Progenitor cell of endocrine pancreas (in vitro differentiated cells): Measurements from ENCODE around the gene PRXL2C. TPM values are rescaled to one million over a fixed set of nuclear protein-coding genes. Genes with fewer than 3 reads are reported as not detected.
"Not testable (repeated sequence)": the region's sequence is repeated elsewhere in the genome, so short reads cannot be mapped to it uniquely, and the experiment has no call there.

ENCODE experiments used
- DNase-seq: peaks from one replicate; pipeline ENCODE4 v3.0.0; 2021; ENCODE audit warnings: low spot score; ENCODE audit not compliant: unreplicated experiment
- H3K27ac Mint-ChIP-seq: 2 replicates; pipeline ENCODE4 v1.8.0; 2021; ENCODE audit warnings: mild to moderate bottlenecking, moderate library complexity, mixed read lengths
- H3K27me3 Mint-ChIP-seq: 2 replicates; pipeline ENCODE4 v1.8.0; 2021; ENCODE audit warnings: mixed read lengths
- H3K36me3 Mint-ChIP-seq: 2 replicates; pipeline ENCODE4 v1.8.0; 2022; ENCODE audit warnings: mixed read lengths; ENCODE audit not compliant: insufficient read depth
- H3K4me1 Mint-ChIP-seq: 2 replicates; pipeline ENCODE4 v1.8.0; 2021; ENCODE audit warnings: low read depth, mixed read lengths
- H3K4me3 Mint-ChIP-seq: 2 replicates; pipeline ENCODE4 v1.8.0; 2021; ENCODE audit warnings: low read depth, mild to moderate bottlenecking, moderate library complexity, mixed read lengths
- H3K9me3 Mint-ChIP-seq: 2 replicates; pipeline ENCODE4 v1.8.0; 2021; ENCODE audit warnings: low read depth, mixed read lengths
- total RNA-seq: library from RNA; stranded (reverse); gene quantifications from 2 replicates; pipeline ENCODE4 v1.2.1, GENCODE V29; 2021
- TF ChIP-seq, protein P1 (sequence below): fragments of 200-600 bp; sonication (generic); IDR thresholded peaks from one replicate; pipeline ENCODE4 v1.5.0; 2021; ENCODE audit warnings: antibody characterized with exemption, mild to moderate bottlenecking; ENCODE audit not compliant: unreplicated experiment

Gene PRXL2C
- total RNA-seq, 1 donor from 2014 or later, result 6.2 TPM

DNA sequence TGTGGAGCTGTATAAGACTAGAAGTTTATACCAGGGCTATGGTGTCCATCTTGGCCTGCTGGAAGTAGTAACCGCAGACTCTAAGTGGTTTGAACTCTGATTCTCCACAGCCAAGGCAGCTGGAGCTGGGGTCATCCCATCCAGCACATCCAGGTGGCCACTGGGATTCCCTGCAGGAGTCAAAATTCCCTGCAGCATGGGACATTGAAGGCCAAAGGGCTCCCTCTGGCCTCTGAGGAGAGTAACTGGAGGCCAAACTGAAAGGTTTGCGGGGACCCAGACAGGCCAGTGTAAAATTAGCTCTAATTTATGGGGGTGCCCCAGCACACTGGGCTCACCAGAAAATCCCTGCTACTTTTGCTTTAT lies 12.2 kb upstream of the PRXL2C start:
- no peak for DNase-seq
- Mint-ChIP-seq H3K4me3 (no peak overlapping the region), H3K36me3 (no peaks in the 10 kb centered on the region), H3K4me1 (no peaks in the 10 kb centered on the region), H3K9me3 (no peaks in the 10 kb centered on the region), H3K27ac (peak overlapping the region; percentile 64), H3K27me3 (no peaks in the 10 kb centered on the region)
- TF ChIP-seq, protein P1, sequence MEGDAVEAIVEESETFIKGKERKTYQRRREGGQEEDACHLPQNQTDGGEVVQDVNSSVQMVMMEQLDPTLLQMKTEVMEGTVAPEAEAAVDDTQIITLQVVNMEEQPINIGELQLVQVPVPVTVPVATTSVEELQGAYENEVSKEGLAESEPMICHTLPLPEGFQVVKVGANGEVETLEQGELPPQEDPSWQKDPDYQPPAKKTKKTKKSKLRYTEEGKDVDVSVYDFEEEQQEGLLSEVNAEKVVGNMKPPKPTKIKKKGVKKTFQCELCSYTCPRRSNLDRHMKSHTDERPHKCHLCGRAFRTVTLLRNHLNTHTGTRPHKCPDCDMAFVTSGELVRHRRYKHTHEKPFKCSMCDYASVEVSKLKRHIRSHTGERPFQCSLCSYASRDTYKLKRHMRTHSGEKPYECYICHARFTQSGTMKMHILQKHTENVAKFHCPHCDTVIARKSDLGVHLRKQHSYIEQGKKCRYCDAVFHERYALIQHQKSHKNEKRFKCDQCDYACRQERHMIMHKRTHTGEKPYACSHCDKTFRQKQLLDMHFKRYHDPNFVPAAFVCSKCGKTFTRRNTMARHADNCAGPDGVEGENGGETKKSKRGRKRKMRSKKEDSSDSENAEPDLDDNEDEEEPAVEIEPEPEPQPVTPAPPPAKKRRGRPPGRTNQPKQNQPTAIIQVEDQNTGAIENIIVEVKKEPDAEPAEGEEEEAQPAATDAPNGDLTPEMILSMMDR, result no peak

DNA sequence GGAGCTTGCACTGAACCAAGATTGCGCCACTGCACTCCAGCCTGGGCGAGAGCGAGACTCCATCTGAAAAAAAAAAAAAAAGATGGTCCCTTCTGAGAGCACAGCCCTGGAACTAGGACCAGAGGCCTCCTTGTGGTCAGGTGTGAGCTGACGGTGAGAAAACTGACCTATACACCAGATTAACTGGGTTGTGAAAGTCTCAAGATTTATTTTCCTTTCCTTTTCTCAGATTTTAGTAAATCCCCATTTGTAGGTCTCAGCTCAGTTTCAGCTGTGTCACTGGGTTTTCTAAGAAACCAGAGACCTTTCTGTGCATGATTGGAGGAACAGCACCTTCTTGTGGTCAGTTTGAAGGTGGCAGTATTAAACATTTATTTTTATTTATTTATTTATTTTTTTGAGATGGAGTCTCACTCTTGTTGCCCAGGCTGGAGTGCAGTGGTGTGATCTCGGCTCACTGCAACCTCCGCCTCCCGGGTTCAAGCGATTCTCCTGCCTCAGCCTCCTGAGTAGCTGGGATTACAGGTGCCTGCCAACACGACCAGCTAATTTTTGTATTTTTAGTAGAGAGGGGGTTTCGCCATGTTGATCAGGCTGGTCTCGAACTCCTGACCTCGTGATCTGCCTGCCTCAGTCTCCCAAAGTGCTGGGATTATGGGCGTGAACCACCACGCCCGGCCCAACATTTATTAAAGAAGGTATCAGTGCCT lies 11.7 kb upstream of the PRXL2C start:
- not testable (repeated sequence) for H3K4me3 Mint-ChIP-seq, H3K27ac Mint-ChIP-seq, H3K36me3 Mint-ChIP-seq, H3K27me3 Mint-ChIP-seq, H3K9me3 Mint-ChIP-seq, H3K4me1 Mint-ChIP-seq, DNase-seq
- TF ChIP-seq, protein P1, result peak; percentile 83

DNA sequence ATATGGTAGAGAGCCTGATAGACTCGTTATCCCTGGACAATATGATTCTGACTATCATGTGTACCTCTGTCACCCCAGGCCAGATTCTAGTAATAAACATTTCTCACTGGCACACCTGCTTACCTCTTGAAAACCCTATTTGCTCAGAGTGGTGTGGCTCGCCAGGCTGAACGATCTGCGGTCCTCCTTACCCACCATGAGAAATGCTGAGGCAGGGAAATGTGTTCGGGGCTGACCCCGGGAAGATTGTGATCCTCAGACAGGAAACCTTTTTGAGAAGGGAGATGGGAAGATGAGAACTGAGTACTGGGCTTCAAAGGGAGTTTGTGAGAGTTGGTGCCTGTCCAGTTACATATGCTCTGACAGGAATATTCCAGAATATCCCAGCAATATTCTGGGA lies 10.7 kb upstream of the PRXL2C start:
- TF ChIP-seq, protein P1, result no peak
- H3K36me3 Mint-ChIP-seq, result no peaks in the 10 kb centered on the region
- no peak overlapping the region for H3K4me3 Mint-ChIP-seq
- no peak overlapping the region for H3K27ac Mint-ChIP-seq
- no peak for DNase-seq
- no peaks in the 10 kb centered on the region for H3K27me3 Mint-ChIP-seq
- H3K4me1 Mint-ChIP-seq, result no peaks in the 10 kb centered on the region
- no peaks in the 10 kb centered on the region for H3K9me3 Mint-ChIP-seq

DNA sequence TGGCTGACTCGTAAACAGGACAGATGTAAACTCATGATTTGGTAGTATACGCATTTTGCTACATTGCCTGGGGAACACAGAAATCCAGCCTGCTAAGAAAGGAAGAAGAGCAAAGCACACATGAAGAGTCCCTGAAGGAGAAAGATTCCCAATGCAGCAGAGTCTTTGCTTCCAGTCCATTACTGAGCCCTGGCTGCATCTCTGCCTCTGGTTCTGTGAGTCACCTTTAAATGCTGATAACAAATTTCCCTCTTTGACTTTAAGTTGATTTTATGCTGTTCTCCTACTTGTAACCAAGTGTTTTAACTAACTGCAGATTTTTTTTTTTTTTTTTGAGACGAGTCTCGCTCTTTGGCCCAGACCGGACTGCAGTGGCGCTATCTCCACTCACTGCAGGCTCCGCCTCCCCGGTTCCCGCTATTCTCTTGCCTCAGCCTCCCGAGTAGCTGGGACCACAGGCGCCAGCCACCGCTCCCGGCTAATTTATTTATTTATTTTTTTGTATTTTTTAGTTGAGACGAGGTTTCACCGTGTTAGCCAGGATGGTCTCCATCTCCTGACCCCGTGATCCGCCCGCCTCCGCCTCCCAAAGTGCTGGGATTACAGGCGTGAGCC lies 8.5 kb upstream of the PRXL2C start:
- H3K36me3 Mint-ChIP-seq, result no peaks in the 10 kb centered on the region
- TF ChIP-seq, protein P1, result no peak
- DNase-seq, result no peak
- H3K9me3 Mint-ChIP-seq, result no peaks in the 10 kb centered on the region
- no peaks in the 10 kb centered on the region for H3K4me1 Mint-ChIP-seq
- H3K27me3 Mint-ChIP-seq, result no peaks in the 10 kb centered on the region
- no peak overlapping the region for H3K4me3 Mint-ChIP-seq
- H3K27ac Mint-ChIP-seq, result no peak overlapping the region

DNA sequence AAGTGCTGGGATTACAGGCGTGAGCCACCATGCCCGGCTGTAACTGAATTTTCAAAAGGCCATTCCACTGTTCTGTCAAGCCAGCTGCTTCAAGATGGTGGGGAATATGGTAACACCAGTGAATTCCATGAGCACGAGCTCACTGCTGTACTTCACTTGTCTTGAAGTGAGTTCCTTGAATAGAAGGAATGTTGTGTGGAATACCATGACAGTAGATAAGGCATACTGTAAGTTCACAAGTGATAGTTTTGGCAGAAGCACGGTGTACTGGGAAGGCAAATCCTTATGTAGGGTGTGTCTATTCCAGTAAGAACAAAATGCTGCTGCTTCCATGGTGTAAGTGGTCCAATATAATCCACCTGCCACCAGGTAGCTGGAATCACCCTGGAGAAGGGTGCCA lies 6.6 kb upstream of the PRXL2C start:
- TF ChIP-seq, protein P1, result no peak

More for the DNA sequence above, 6.6 kb upstream of the PRXL2C start:
- Mint-ChIP-seq H3K27me3 (peaks cover 12% of the 10 kb centered on the region), H3K4me3 (no peak overlapping the region), H3K27ac (no peak overlapping the region), H3K9me3 (no peaks in the 10 kb centered on the region), H3K4me1 (no peaks in the 10 kb centered on the region), H3K36me3 (no peaks in the 10 kb centered on the region)
- DNase-seq, result no peak
